ENCODE results near the gene PKLR.
A peak's percentile ranks its signal among the peaks of the same experiment; 100 is the strongest.
"Not testable (repeated sequence)": the region's sequence is repeated elsewhere in the genome, so short reads cannot be mapped to it uniquely, and the experiment has no call there.

PKLR gene

GRCh38 chr1:155255243-155256007 lies 45.8 kb downstream of the PKLR start, which contains the start of gene ENTREP3:
TSS of gene ENTREP3 (minus strand) at chr1:155255483. CDS start at chr1:155254877, 606 bp downstream.
- DNase-seq (ENCODE audit: low read depth in 2 of 2) = peak; percentile 51 to 67

- DNase-seq (ENCODE audit: low read depth in 2 of 2) = no peak
These were observed 46.5 kb downstream of the PKLR start for GRCh38 chr1:155254714-155255242.

GRCh38 chr1:155254228-155254713 lies 47.0 kb downstream of the PKLR start:
- DNase-seq (ENCODE audit: low read depth in 2 of 2) = no peak

- DNase-seq (ENCODE audit: low read depth in 2 of 2) = no peak
These were observed 47.4 kb downstream of the PKLR start for GRCh38 chr1:155253797-155254196.

GRCh38 chr1:155253208-155253607 lies 48.0 kb downstream of the PKLR start:
- no peak for DNase-seq (ENCODE audit: low read depth in 2 of 2)

GRCh38 chr1:155251566-155251965 lies 49.7 kb downstream of the PKLR start:
- no peak for DNase-seq (ENCODE audit: low read depth in 2 of 2)

- DNase-seq (ENCODE audit: low read depth in 2 of 2) = peak; percentile 88 to 89
These were observed 50.4 kb downstream of the PKLR start for GRCh38 chr1:155250633-155251449.

GRCh38 chr1:155250246-155250632 lies 51.0 kb downstream of the PKLR start:
- no peak for DNase-seq (ENCODE audit: low read depth in 2 of 2)

- no peak for DNase-seq (ENCODE audit: low read depth in 2 of 2)
These were observed 53.3 kb downstream of the PKLR start for GRCh38 chr1:155247667-155248553.

- not testable (repeated sequence) for DNase-seq (ENCODE audit: low read depth in 2 of 2)
These were observed 54.4 kb downstream of the PKLR start for GRCh38 chr1:155246796-155247195.

- no peak for DNase-seq (ENCODE audit: low read depth in 2 of 2)
These were observed 56.1 kb downstream of the PKLR start for GRCh38 chr1:155245163-155245524.

GRCh38 chr1:155244368-155245162 lies 56.7 kb downstream of the PKLR start:
- peak; percentile 87 to 91 for DNase-seq (ENCODE audit: low read depth in 2 of 2)

- DNase-seq (ENCODE audit: low read depth in 2 of 2) = no peak
These were observed 58.4 kb downstream of the PKLR start for GRCh38 chr1:155242805-155243358.

- DNase-seq (ENCODE audit: low read depth in 2 of 2) = no peak
These were observed 59.4 kb downstream of the PKLR start for GRCh38 chr1:155241841-155242264.

- DNase-seq (ENCODE audit: low read depth in 2 of 2) = peak; percentile 47 to 68
These were observed 60.1 kb downstream of the PKLR start for GRCh38 chr1:155241069-155241679.

Measured in stimulated activated CD8-positive, alpha-beta memory T cell treated with anti-CD3 and anti-CD28 coated beads, Interleukin-7, amount 100 ng/mL, for 4 hours (primary cell).